ENCODE measurements around the gene KRTAP3-2.

KRTAP3-2 gene

GRCh38 chr17:40963838-40964237 lies 35.9 kb downstream of the KRTAP3-2 start:
- DNase-seq (ENCODE audit: low read depth): no peak

DNA sequence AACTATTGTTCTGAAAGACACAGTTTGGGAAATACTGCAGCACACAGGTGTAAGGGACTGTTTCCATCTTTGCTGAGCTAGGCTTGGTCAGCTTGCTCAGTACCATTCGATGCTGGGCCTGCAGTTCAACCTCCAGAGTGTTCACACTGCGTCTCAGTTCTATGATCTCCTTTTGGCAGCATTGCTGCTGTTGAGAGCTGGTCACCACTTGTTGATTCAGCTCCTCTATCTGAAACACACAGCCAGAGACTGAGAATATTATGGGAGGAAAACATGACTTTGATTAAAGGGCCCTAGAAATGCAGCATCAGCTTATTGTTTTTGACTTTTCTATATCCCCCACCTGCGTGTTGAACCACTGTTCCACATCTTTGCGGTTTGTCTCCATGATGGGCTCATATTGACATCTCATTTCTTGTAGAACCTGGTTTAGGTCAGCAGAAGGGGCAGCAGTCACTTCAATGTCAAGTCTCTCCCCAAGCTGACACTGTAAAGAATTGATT lies 37.6 kb downstream of the KRTAP3-2 start:
- no peak for DNase-seq (ENCODE audit: low read depth)

DNA sequence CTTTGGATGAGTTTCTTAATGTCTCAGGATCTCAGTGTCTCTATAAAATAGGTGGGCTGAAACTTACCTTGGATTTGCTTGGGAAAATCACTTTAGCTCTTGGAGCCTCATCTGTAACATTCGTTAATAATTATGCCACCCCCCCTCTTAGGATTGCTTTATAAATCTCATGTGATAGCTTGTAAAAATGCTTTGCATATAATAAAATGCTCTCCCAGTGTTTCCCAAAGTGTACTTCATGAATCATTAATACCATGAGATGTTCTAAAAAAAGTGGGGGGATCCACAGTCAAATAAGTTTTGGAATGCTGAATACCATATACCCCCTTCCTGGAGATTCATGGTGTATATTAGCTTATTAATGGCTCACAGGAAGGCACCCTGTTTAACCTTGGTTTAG lies 38.1 kb downstream of the KRTAP3-2 start:
- no peak for DNase-seq (ENCODE audit: low read depth)

DNA sequence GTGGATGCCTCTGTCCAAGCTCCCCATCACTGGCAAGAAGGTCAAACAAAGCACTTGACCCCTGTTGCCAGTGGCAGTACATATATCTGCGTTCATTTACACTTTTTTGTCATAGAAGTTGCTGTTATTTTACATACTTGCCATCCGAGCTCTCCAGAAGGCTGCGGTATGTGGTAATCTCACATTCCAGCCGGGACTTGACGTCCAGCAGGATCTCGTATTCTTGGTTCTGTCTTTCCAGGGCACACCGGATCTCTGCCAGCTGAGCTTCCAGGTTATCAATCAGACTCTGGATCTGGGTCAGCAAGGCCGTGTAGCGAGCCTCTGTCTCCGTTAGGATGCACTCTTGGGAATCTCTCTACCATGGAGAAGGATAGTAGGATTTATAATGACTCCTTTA lies 39.6 kb downstream of the KRTAP3-2 start:
- DNase-seq (ENCODE audit: low read depth): no peak

- no peak for DNase-seq (ENCODE audit: low read depth)
Measured at GRCh38 chr17:40958086-40958953, 41.4 kb downstream of the KRTAP3-2 start.

GRCh38 chr17:40956401-40957254 lies 43.1 kb downstream of the KRTAP3-2 start:
- DNase-seq (ENCODE audit: low read depth): no peak

DNA sequence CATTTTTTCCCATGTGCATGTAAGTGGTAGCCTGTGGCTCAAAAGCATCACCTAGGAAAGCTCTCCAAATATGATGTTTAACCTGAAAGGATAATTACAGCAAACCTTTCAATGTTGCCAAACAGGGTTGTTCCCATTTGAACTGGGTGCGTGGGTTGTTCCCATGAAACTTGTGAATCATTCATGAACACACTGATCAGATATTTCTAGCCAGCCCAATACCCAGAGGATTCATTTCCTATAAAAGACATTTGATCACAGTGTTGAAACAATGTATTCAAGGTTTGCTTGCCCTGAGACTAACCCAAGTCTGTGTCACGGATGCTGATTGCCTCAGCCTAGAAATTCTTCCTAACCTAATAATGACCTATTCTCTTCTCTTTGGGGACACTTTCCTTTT lies 45.8 kb downstream of the KRTAP3-2 start:
- peak; percentile 14 for DNase-seq (ENCODE audit: low read depth)

- no peak for DNase-seq (ENCODE audit: low read depth)
Measured at GRCh38 chr17:40952661-40953060, 47.0 kb downstream of the KRTAP3-2 start.

- DNase-seq (ENCODE audit: low read depth): no peak
Measured at GRCh38 chr17:40952154-40952553, 47.6 kb downstream of the KRTAP3-2 start.

- no peak for DNase-seq (ENCODE audit: low read depth)
Measured at GRCh38 chr17:40951011-40951622, 48.6 kb downstream of the KRTAP3-2 start.

DNA sequence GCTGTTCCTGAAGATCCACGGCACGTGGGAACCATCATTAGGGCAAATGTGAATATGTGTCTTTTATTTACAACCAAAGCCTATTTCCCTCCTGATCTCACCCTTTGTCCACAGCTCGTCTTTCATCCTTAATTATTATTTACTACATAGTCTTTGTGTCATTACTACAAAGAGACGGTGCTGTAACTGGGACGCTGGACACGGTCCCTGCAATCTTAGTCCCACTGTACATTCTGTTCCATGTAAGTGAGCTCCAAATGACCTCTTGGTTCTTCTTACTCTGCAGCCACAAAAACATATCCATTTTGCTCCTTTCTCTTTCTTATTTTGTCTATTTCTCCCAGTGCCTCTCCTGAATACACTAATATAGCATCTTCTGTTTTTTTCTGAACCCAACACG lies 49.5 kb downstream of the KRTAP3-2 start:
- DNase-seq (ENCODE audit: low read depth): no peak

DNA sequence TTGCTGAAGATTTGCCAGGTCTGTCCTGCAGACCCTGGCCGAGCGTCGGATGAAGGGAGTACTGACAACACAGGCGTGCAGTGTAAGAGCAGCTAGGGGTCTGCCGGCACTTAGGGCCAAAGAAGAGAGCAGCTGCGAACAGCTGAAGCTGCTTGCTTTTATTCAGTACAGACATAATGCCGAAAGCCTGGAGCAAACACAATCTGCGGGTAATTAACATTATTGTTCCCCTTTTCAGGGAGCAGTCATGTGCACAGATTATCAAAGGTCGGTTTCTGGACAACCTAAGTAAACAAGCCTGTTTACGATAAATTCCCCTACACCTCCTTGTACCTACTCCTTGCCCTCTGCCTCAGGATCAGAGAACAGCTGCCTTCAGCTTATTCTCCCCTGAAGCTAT lies 50.3 kb downstream of the KRTAP3-2 start:
- no peak for DNase-seq (ENCODE audit: low read depth)

Measured in activated T-cell treated with anti-CD3 and anti-CD28 coated beads for 48 hours (primary cell).